ENCODE data around the gene GPD1. TPM values are rescaled to one million over a fixed set of nuclear protein-coding genes. Genes with fewer than 3 reads are reported as not detected.

Gene GPD1
- total and polyA plus RNA-seq, 9 of the 15 experiments (the other 6 are each of a cell fraction or from before 2014, with no cell fraction given), result 0.13 to 1.00 (median 0.55) TPM

DNA sequence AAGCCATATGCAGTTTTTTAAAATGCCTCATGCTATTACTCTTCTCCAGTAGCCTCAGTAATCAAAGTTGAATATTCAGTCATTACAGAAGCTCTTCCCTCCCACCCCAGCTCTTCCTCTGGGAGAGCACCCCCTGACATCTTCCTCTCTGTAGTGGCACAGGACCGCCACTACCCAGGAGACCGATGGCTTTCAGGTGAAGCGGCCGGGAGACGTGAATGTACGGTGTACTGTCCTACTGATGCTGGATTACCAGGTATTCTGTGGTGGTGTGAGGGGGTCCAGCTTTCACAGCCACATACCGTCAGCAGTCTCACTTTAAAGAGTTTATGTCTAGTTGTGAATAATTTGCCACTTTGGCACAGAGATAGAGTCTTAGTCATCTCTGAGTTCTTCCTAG, 14.1 kb upstream of the GPD1 start:
- no peak for ATAC-seq
- in situ Hi-C loops (cut with MboI), result no loop called here
- POLR2A ChIA-PET, result no interaction called here
- TF ChIP-seq NFE2L1 (tag; IDR thresholded peaks at IDR 0.05; ENCODE audit: borderline replicate concordance, low read depth), result no peak
- TF ChIP-seq NBN (IDR thresholded peaks at IDR 0.05; ENCODE audit: low read depth), result no peak
- TF ChIP-seq, protein P1, sequence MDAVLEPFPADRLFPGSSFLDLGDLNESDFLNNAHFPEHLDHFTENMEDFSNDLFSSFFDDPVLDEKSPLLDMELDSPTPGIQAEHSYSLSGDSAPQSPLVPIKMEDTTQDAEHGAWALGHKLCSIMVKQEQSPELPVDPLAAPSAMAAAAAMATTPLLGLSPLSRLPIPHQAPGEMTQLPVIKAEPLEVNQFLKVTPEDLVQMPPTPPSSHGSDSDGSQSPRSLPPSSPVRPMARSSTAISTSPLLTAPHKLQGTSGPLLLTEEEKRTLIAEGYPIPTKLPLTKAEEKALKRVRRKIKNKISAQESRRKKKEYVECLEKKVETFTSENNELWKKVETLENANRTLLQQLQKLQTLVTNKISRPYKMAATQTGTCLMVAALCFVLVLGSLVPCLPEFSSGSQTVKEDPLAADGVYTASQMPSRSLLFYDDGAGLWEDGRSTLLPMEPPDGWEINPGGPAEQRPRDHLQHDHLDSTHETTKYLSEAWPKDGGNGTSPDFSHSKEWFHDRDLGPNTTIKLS (IDR thresholded peaks at IDR 0.05; ENCODE audit: borderline replicate concordance, low read depth), result no peak
- no peak for TF ChIP-seq NR2C2 (CRISPR knock-in tag; IDR thresholded peaks at IDR 0.05)
- no peak for TF ChIP-seq NR2C2 (tag; IDR thresholded peaks at IDR 0.05)
- no peak for TF ChIP-seq RUNX1 (IDR thresholded peaks at IDR 0.05; ENCODE audit: low read depth)
- TF ChIP-seq, protein P2, sequence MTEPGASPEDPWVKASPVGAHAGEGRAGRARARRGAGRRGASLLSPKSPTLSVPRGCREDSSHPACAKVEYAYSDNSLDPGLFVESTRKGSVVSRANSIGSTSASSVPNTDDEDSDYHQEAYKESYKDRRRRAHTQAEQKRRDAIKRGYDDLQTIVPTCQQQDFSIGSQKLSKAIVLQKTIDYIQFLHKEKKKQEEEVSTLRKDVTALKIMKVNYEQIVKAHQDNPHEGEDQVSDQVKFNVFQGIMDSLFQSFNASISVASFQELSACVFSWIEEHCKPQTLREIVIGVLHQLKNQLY (CRISPR knock-in tag; conservative IDR thresholded peaks at IDR 0.05), result no peak
- no peak for TF ChIP-seq ZNF668 (CRISPR knock-in tag; IDR thresholded peaks at IDR 0.05)
- TF ChIP-seq HNRNPUL1 (IDR thresholded peaks at IDR 0.05; ENCODE audit: low read length), result no peak
- no peak for TF ChIP-seq ZBTB8A (IDR thresholded peaks at IDR 0.05; ENCODE audit: partially characterized antibody)
- TF ChIP-seq, protein P3, sequence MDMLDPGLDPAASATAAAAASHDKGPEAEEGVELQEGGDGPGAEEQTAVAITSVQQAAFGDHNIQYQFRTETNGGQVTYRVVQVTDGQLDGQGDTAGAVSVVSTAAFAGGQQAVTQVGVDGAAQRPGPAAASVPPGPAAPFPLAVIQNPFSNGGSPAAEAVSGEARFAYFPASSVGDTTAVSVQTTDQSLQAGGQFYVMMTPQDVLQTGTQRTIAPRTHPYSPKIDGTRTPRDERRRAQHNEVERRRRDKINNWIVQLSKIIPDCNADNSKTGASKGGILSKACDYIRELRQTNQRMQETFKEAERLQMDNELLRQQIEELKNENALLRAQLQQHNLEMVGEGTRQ (CRISPR knock-in tag; IDR thresholded peaks at IDR 0.05), result no peak
- TF ChIP-seq HMGN3 (IDR thresholded peaks at IDR 0.05; ENCODE audit: borderline replicate concordance, extremely low read depth, insufficient read length, low read depth, low read length), result no peak
- TF ChIP-seq NCOA6 (IDR thresholded peaks at IDR 0.05), result no peak
- TF ChIP-seq, protein P4, sequence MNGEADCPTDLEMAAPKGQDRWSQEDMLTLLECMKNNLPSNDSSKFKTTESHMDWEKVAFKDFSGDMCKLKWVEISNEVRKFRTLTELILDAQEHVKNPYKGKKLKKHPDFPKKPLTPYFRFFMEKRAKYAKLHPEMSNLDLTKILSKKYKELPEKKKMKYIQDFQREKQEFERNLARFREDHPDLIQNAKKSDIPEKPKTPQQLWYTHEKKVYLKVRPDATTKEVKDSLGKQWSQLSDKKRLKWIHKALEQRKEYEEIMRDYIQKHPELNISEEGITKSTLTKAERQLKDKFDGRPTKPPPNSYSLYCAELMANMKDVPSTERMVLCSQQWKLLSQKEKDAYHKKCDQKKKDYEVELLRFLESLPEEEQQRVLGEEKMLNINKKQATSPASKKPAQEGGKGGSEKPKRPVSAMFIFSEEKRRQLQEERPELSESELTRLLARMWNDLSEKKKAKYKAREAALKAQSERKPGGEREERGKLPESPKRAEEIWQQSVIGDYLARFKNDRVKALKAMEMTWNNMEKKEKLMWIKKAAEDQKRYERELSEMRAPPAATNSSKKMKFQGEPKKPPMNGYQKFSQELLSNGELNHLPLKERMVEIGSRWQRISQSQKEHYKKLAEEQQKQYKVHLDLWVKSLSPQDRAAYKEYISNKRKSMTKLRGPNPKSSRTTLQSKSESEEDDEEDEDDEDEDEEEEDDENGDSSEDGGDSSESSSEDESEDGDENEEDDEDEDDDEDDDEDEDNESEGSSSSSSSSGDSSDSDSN (IDR thresholded peaks at IDR 0.05; ENCODE audit: borderline replicate concordance in 1 of 2, low read depth in 2 of 2, low read length in 2 of 2), result no peak
- TF ChIP-seq KAT2B (IDR thresholded peaks at IDR 0.05; ENCODE audit: low read depth, low read length), result no peak
- TF ChIP-seq SREBF2 (CRISPR knock-in tag; IDR thresholded peaks at IDR 0.05), result no peak
- TF ChIP-seq ZNF766 (CRISPR knock-in tag; conservative IDR thresholded peaks at IDR 0.05), result no peak

More for the DNA sequence above, 14.1 kb upstream of the GPD1 start:
- CTCF ChIA-PET (ENCODE audit: low intra/inter-chr PET ratio), result interaction anchor here (2.3 kb wide), 1 partner anchor 86 kb away, joined by 24 read pairs; no protein-coding TSS in a partner anchor
- intact Hi-C loops (cut with micrococcal nuclease), result loop anchor here (5.0 kb wide), 1 partner anchor 673 kb away; the partner anchor contains the start of gene ATF1
- no peak overlapping the region for H3K4me2 ChIP-seq (ENCODE audit: insufficient read depth, low read length)
- WGBS (ENCODE audit: insufficient coverage, low coverage, missing lambda C conversion rate), result 97% methylated on average over 7 of the region's 7 CpGs
- no peak overlapping the region for H2AFZ ChIP-seq (ENCODE audit: low read depth, low read length)
- DNase-seq (ENCODE audit: extremely low read depth in 1 of 4, low spot score in 3 of 4) (no peak), FAIRE-seq (no peak)
- peaks cover 8% of the 10 kb centered on the region for H3K79me2 ChIP-seq (ENCODE audit: control insufficient read depth, insufficient read depth, low read length)
- no peak overlapping the region; a peak in 1 of 4 replicates for H3K9ac ChIP-seq (ENCODE audit: insufficient read depth in 1 of 2, low read depth in 2 of 2, low read length in 2 of 2)
- peaks cover 80% of the 10 kb centered on the region for H3K36me3 ChIP-seq (ENCODE audit: control insufficient read depth, insufficient read depth, low read length)
- H3K4me1 ChIP-seq (replicated peaks in 1 of 2; ENCODE audit: control insufficient read depth in 2 of 2, insufficient read depth in 2 of 2, low read length in 2 of 2), result peaks cover 5 to 7% of the 10 kb centered on the region in 2 experiments; a peak in 3 of 5 replicates
- peaks cover 5% of the 10 kb centered on the region for H4K20me1 ChIP-seq (replicated peaks; ENCODE audit: control insufficient read depth, insufficient read depth, low read length)
- H3K9me1 ChIP-seq (ENCODE audit: control insufficient read depth, insufficient read depth, low read length), result no peaks in the 10 kb centered on the region
- no TSS peak for BruUV-seq (replicated peaks)
- no peak overlapping the region for H3K4me3 ChIP-seq
- no peaks in the 10 kb centered on the region for H3K9me3 ChIP-seq (replicated peaks; ENCODE audit: control insufficient read depth, insufficient read depth, low read depth, low read length)
- H3K27ac ChIP-seq (ENCODE audit: extremely low read depth, low read depth, low read length), result no peak overlapping the region
- no peaks in the 10 kb centered on the region for H3K27me3 ChIP-seq (ENCODE audit: control insufficient read depth in 2 of 2, insufficient read depth in 2 of 2, low read length in 2 of 2)
